GM12891 (cell line): ENCODE measurements around the gene KRTAP4-3.

Experiments
- PAX5 ChIP-seq: IDR thresholded peaks from 2 replicates; pipeline ENCODE4 v1.6.1; 2011; ENCODE audit warnings: low read length, moderate library complexity, mild to moderate bottlenecking; ENCODE audit not compliant: insufficient read depth, severe bottlenecking
- POLR2A ChIP-seq: IDR thresholded peaks from 2 replicates; pipeline ENCODE4 v1.6.1; 2011; ENCODE audit warnings: low read depth, low read length, control low read depth
- POLR2AphosphoS5 ChIP-seq: IDR thresholded peaks from 2 replicates; pipeline ENCODE4 v1.6.1; 2011; ENCODE audit warnings: low read depth, low read length, control low read depth
- TAF1 ChIP-seq: IDR thresholded peaks from 2 replicates; pipeline ENCODE4 v1.6.1; 2011; ENCODE audit warnings: low read depth, low read length, control low read depth

DNA sequence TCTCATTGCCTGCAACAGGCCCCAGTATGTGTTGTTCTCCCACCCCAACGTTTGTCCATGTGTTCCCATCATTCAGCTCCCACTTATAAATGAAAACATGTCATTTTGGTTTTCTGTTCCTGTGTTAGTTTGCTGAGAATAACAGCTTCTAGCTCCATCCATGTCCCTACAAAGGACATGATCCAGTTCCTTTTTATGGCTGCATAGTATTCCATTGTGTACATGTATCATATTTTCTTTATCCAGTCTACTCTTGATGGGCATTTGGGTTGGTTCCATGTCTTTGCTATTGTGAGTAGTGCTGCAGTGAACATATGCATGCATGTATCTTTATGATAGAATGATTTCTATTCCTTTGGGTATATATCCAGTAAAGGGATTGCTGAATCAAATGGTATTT, 47.7 kb upstream of the KRTAP4-3 start:
- TF ChIP-seq POLR2A = no peak
- no peak for TF ChIP-seq TAF1
- TF ChIP-seq POLR2AphosphoS5 = no peak
- TF ChIP-seq PAX5 = no peak
